NCI-H69 (cell line): ENCODE data around the gene METTL22.

Experiments
- DNase-seq: peaks from one replicate; lab custom pipeline; 2025; lab: John Stamatoyannopoulos, UW

METTL22 gene

GRCh38 chr16:8632675-8633182, 11.2 kb downstream of the METTL22 start:
- no peak for DNase-seq

GRCh38 chr16:8634991-8635736, 13.7 kb downstream of the METTL22 start:
- peak; percentile 11 for DNase-seq

GRCh38 chr16:8639694-8640093, 18.2 kb downstream of the METTL22 start:
- DNase-seq: no peak

DNA sequence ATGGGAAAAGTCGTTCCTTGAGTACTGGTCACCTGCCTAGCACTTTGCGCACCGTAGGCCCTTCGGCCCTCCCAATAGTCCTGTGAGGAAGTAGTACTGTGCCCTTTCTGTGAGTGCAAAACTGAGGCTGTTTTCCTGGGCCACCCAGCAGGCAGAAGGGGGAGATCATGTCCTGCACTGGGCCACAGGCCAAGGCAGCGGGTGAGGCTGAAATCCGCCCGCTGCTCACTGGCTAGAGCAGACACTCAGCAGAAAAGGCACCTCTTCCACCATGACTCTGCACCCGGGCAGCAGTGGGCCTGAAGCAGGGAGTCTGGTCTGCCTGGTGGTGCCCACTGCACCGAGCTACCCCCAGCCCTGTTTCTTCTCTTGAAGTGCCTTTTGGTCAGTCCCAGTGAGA, 20.2 kb downstream of the METTL22 start:
- DNase-seq: no peak

DNA sequence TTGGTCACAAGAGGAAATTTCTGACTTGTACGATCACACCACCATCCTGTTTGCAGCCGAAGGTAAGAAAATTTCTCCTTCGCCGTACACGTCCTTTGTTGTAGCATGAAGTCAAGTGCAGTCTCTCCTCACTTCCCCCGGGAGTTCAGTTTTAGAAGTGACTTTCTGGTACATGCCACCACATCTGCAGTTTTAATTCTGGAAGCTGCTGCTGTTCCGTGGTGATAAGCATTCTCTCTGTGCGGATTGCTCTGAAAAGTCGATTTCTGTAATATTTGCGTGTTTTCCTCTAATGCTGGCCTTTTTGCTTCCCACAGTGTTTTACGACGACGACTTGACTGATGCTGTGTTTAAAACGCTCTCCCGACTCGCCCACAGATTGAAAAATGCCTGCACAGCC, 20.6 kb downstream of the METTL22 start:
- DNase-seq: no peak

DNA sequence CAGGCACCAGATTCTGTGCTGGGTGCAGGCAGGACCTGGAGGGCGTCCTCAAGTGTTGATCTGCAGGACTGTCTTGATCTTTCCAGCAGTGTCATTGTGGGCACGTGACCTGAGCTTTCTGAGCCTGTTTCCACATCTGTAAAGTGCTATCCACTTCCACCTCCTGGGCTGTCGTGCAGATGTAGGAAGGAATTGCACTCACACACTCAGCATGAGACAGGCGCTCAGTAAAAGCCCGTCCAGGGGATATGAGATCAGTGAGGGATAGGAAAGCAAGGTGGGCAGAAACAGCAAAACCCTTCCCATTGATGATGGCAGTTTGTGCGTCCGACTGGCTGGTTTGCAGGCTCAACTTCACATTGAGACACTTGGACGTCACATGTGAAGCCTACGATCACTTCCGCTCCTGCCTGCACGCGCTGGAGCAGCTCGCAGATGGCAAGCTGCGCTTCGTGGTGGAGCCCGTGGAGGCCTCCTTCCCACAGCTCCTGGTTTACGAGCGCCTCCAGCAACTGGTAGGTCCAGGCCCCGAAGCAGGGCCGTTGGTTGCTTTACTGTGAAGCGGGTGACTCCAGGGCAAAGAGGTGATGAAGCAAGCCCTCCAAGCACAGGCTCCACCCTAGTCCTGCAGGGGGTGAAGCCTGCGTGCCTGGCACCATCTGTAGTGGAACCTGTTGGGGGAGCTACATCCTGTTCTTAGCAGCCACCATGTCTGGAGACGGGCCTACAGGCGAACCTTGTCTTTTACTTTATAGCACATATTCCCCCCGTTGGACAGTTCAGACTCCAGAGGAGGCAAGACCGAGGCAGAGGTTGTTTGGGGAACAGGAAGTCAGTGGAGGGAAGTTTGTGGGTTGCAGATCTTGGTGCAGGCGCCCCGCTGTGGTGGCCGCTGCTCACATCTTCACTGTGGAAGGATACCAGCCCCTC, 23.0 kb downstream of the METTL22 start:
- DNase-seq: no peak

GRCh38 chr16:8645141-8645521, 23.6 kb downstream of the METTL22 start:
- no peak for DNase-seq

- DNase-seq: no peak
Observed at GRCh38 chr16:8645831-8646230, 24.3 kb downstream of the METTL22 start.

DNA sequence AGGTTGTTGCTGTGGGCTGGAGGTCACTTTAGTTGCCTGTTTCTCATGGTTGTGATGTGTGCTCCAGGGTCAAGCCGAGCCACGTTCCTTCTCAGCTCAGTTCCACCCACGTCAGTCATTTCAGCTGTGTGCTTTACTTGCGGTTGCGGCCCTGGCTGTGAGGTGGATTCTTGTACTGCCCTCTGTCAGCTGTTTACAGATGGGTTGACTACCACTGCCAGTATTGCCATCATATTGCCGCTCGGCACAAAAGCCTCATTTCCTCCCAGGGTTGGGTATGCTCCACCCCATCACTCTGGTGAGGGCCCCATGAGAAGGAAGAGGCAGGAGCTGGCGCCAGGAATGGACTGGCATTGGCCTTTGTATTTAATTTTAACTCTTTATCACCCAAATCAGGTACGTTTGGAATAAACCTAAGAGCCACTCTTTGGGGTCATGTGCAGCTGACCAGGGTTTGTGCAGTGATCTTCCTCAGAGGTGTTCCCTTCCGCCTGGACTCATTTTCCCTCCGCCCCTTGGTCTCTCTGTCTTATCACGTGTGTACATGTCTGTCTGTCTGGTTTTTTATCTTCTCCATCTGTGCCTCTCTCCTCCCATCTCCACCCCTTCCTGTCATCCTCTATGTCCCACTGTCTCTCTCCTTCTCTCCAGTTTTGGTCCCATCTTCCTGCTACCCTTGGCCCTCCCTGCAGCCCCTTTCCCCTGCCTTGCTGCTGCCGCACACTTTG, 25.0 kb downstream of the METTL22 start:
- DNase-seq: no peak

DNA sequence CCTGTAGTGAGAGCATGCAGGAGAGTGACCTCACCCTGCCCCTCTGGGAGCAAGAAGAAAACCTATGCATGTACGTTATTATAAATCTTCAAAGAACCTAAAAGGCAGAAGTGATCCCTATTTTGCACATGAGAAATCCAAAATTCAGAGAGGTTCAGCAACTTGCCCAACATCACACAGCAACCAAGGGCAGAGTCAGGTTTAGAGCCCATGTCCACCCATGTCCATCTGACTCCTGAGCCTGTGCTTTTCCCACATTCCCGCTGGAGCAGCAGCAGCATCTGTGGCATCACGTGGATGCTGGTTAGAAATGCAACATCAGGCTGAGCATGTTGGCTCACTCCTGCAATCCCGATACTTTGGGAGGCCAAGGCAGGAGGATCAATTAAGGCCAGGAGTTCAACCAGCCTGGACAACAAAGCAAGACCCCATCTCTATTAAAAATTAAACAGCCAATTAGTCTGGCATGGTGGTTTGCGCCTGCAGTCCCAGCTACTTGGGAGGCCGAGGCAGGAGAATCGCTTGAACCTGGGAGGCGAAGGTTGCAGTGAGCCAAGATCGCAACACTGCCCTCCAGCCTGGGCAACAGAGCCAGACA, 26.3 kb downstream of the METTL22 start:
- no peak for DNase-seq

DNA sequence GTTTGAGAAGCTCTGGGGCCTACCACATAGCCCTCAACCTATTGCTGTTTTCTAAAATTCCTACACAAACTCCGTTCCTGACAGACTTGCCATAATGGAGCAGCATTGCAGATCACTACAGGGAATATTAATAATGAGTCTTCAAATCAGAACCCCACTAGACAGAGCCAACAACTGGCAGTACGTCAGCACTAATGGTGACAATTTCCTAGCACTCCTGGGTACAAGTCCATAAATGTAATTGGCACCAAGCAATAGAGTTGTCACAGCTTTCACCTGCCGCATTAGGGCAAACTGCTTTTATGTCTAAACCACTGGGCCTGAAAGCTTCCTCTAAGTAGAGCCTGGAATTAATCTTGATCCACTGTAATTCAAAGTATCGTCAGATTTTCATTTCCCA, 27.4 kb downstream of the METTL22 start:
- DNase-seq: no peak

DNA sequence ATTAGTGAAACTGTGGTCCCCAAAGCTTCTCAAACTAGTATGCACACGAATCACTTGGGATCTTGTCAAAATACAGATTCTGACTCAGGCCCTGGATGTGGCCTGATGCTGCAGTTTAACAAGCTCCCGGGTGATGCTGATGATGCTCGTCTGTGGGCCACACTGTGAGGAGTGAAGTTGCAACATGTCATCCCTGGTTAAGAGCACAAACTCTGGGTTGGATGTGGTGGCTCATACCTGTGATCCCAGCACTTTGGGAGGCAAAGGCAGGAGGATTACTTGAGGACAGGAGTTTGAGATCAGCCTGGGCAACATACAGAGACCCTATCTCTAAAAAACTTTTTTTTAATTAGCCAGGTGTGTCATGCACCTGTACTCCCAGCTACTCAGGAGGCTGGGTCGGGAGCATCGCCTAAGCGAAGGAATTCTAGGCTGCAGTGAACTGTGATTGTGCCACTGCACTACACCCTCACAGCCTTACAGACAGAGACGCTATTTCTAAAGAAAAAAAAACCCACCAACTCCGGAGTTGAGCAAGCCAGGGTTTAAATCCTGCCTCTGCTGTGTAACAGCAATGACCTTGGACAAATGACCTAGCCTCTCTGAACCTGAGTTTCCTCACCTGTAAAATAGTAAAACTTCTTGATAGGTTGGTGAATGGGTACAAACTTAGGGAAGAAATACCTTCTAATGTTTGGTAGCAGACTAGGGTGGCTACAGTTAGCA, 28.5 kb downstream of the METTL22 start:
- no peak for DNase-seq

DNA sequence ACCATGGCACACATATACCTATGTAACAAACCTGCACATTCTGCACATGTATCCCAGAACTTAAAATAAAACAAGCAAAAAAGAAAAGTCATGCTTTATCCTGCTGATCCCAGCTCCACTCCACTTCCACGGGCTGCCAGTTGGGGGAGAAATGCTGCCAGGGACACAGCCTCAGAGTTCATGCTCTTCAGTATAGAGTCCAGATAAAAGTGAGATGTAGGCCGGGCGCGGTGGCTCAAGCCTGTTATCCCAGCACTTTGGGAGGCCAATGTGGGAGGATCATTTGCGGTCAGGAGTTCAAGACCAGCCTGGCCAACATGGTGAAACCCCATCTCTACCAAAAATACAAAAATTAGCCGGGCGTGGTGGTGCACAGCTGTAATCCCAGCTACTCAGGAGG, 30.5 kb downstream of the METTL22 start:
- peak; percentile 30 for DNase-seq

GRCh38 chr16:8655184-8655717, 33.8 kb downstream of the METTL22 start:
- DNase-seq: peak; percentile 68

GRCh38 chr16:8656376-8656775, 34.9 kb downstream of the METTL22 start:
- no peak for DNase-seq

DNA sequence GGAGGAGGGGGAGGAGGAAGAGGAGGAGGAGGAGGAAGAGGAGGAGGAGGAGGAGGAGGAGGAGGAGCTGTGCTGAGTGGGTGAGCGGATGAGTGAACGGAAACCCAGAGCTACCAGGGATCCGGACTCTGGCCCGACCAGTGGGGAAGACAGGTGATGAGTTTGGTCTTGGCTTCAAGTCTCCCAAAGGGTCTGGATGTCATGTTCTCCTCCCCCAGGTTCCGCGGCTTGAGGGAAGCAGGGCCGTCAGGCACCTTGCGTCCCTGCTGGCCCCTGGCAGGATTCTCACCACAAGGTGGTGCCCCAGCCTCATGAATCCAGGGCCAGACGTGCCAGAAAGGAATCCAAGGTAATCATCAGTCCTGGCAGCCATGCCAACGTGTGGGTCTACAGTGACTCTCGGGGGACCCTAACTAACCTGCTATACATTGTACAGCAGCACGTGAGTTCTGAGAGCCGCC, 39.4 kb downstream of the METTL22 start:
- DNase-seq: peak; percentile 89

GRCh38 chr16:8661703-8662102, 40.2 kb downstream of the METTL22 start:
- DNase-seq: no peak

GRCh38 chr16:8663192-8664089, 41.9 kb downstream of the METTL22 start:
- no peak for DNase-seq

DNA sequence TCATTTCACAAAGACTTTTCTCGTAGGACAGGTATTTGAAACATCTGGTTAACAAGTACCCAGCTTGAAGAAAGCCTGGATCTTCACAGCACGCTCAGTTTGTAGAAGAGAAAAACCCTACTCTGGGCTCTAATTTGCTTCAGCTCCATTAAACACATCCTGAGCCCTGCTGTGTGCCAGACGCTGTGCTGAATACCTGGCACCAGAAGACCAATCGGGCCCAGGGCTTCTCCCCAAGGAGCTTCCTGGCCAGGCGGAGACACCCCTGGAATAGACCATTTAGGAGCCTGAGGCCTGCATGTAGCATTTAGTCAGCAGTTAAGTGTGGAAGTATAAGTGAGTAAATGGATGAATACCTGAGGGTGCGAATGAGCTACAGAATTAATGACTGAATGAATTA, 44.0 kb downstream of the METTL22 start:
- peak; percentile 72 for DNase-seq

DNA sequence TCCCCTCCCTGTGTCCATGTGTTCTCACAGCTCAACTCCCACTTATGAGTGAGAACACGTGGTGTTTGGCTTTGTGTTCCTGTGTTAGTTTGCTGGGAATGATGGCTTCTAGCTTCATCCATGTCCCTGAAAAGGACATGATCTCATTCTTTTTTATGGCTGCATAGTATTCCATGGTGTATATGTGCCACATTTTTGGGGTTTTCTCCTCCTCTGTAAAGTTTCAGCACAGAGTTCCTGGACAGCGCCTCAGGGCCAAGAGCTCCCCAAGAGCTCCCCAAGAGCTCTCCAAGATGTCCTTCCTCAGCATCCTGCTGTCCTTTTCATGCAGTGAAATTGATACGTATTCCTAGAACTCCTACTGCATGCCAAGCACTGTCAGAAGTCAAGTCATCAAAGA, 46.0 kb downstream of the METTL22 start:
- DNase-seq: no peak
